Measurements from ENCODE around the gene ZKSCAN2. TPM values are rescaled to one million over a fixed set of nuclear protein-coding genes. Genes with fewer than 3 reads are reported as not detected.

The ZKSCAN2 gene
- total and polyA plus RNA-seq, 2 of the 4 experiments (the other 2 are of a cell fraction) = 1.6 to 3.8 TPM

- in situ Hi-C loops (cut with MboI; ENCODE audit: low sequenced_read_pairs) = no loop called here
These were observed 12.9 kb upstream of the ZKSCAN2 start for GRCh38 chr16:25270577-25270976.

More at GRCh38 chr16:25270577-25270976, 12.9 kb upstream of the ZKSCAN2 start:
- Histone ChIP-seq H4K20me1 (ENCODE audit: insufficient read depth, low read length) (peaks cover 11% of the 10 kb centered on the region), H2AK5ac (ENCODE audit: low read depth, low read length) (no peak overlapping the region), H3K9me1 (ENCODE audit: insufficient read depth, low read length) (no peaks in the 10 kb centered on the region), H3K23ac (ENCODE audit: low read depth, low read length) (no peak overlapping the region), H2AFZ (replicated peaks; ENCODE audit: low read length, poor library complexity) (no peak overlapping the region), H2BK15ac (ENCODE audit: low read depth, low read length) (no peak overlapping the region), H3K27me3 (ENCODE audit: control insufficient read depth, insufficient read depth, low read length) (no peaks in the 10 kb centered on the region), H4K8ac (ENCODE audit: low read depth in 2 of 2, low read length in 2 of 2) (no peak overlapping the region), H3K36me3 (ENCODE audit: control insufficient read depth, insufficient read depth, low read length) (no peaks in the 10 kb centered on the region), H3K56ac (ENCODE audit: extremely low read depth, insufficient read depth, low read length) (no peak overlapping the region), H3K9ac (ENCODE audit: low read depth, low read length) (no peak overlapping the region), H3K4ac (ENCODE audit: low read depth, low read length) (no peak overlapping the region), H3K18ac (ENCODE audit: low read depth, low read length) (no peak overlapping the region), H2AK9ac (replicated peaks; ENCODE audit: low read depth, low read length, poor library complexity) (no peak overlapping the region), H3K14ac (replicated peaks; ENCODE audit: low read depth, low read length) (no peak overlapping the region), H2BK20ac (ENCODE audit: low read depth, low read length) (no peak overlapping the region), H3K4me1 (ENCODE audit: control insufficient read depth, insufficient read depth, low read length) (no peaks in the 10 kb centered on the region), H2BK5ac (ENCODE audit: low read depth, low read length, poor library complexity, severe bottlenecking) (no peak overlapping the region), H2BK120ac (ENCODE audit: low read depth, low read length) (no peak overlapping the region), H3K79me1 (ENCODE audit: low read depth in 1 of 2, low read length in 2 of 2) (peaks cover 17 to 20% of the 10 kb centered on the region in 2 experiments), H3K9me3 (ENCODE audit: control insufficient read depth, insufficient read depth, low read length) (no peaks in the 10 kb centered on the region), H3K27ac (ENCODE audit: insufficient read depth, low read length) (no peak overlapping the region), H3K4me3 (ENCODE audit: insufficient read depth, low read depth, low read length) (no peak overlapping the region), H3K4me2 (ENCODE audit: low read depth, low read length) (no peak overlapping the region), H4K5ac (ENCODE audit: low read depth, low read length) (no peak overlapping the region), H4K91ac (ENCODE audit: insufficient read depth, low read depth, low read length) (no peak overlapping the region)
- DNase-seq (no peak), ATAC-seq (ENCODE audit: low read depth) (no peak)
- intact Hi-C loops (cut with micrococcal nuclease) (no loop called here), dilution Hi-C loops (cut with HindIII; ENCODE audit: low sequenced_read_pairs, unreplicated experiment) (no loop called here)
- 89% methylated on average over 3 of the region's 6 CpGs; no CpG with 5 or more reads in 1 of the 2 experiments for WGBS, 2 experiments (ENCODE audit: extremely low coverage in 2 of 2, insufficient read length in 1 of 2)
- POLR2A ChIA-PET (ENCODE audit: unreplicated experiment) = interaction anchor here (1.0 kb wide), 1 partner anchor 10 kb away, joined by 3 read pairs; no protein-coding TSS in a partner anchor
- BruUV-seq (replicated peaks) = no TSS peak
- TF ChIP-seq RCOR1 (IDR thresholded peaks at IDR 0.05; ENCODE audit: insufficient replicate concordance, low read length) (no peak), CEBPB (IDR thresholded peaks at IDR 0.05; ENCODE audit: low read depth, low read length) (no peak)
- CTCF ChIA-PET = no interaction called here

All from IMR-90 (cell line).